Fibroblast of the aortic adventitia (primary cell): Measurements from ENCODE around the gene CSNK2A1. TPM values are rescaled to one million over a fixed set of nuclear protein-coding genes. Genes with fewer than 3 reads are reported as not detected.

Experiments used
- small RNA-seq: library from RNA; depleted of rRNA; stranded (forward); fragments of <200 nt; gene quantifications from one replicate; pipeline ENCODE3, GENCODE V24; 2012
- total RNA-seq: library from RNA; depleted of rRNA; stranded (reverse); fragments of >200 nt; gene quantifications from 2 replicates; pipeline ENCODE4 v1.2.3, GENCODE V29; 2012; ENCODE audit warnings: low replicate concordance

Gene CSNK2A1
- total RNA-seq, 1 donor: 147 TPM

Small RNAs within 50 kb of the gene (small RNA-seq; reads per million reads assigned to genes)
- not detected for gene RF00019

Other genes starting within 250 kb of the CSNK2A1 start
- gene ZCCHC3, start 246.2 kb downstream of the CSNK2A1 start, total RNA-seq: 11.6 and 16.2 TPM in 2 replicates
- 7.7 and 15.9 TPM in 2 replicates for gene SOX12, start 218.2 kb downstream of the CSNK2A1 start, total RNA-seq
- 34.2 and 50.9 TPM in 2 replicates for gene NRSN2, start 196.7 kb downstream of the CSNK2A1 start, total RNA-seq
- gene TRIB3, start 163.0 kb downstream of the CSNK2A1 start, total RNA-seq: 71.0 and 72.8 TPM in 2 replicates
- 60.7 and 75.3 TPM in 2 replicates for gene RBCK1, start 135.5 kb downstream of the CSNK2A1 start, total RNA-seq
- 27.1 and 34.4 TPM in 2 replicates for gene TBC1D20, start 81.3 kb downstream of the CSNK2A1 start, total RNA-seq
- not detected in 2 replicates for gene TCF15, start 66.5 kb upstream of the CSNK2A1 start, total RNA-seq
- gene SRXN1, start 109.4 kb upstream of the CSNK2A1 start, total RNA-seq: 17.7 and 67.9 TPM in 2 replicates
- not detected in 2 replicates for gene SCRT2, start 132.0 kb upstream of the CSNK2A1 start, total RNA-seq
- not detected in 2 replicates for gene SLC52A3, start 224.7 kb upstream of the CSNK2A1 start, total RNA-seq